GM10248 (cell line): ENCODE results near the gene IFT74.
A peak's percentile ranks its signal among the peaks of the same experiment; 100 is the strongest.

ENCODE experiments used
- CTCF ChIA-PET: fragments of 300-600 bp; sonication (Branson Sonifier 250); formaldehyde crosslinking; extraction: SDS; loops from one replicate; lab custom pipeline; 2021; ENCODE audit warnings: antibody characterized with exemption; lab: Yijun Ruan, JAX
- POLR2A ChIA-PET: fragments of 350-650 bp; sonication (Branson Sonifier 250); formaldehyde crosslinking; extraction: SDS; loops from one replicate; lab custom pipeline; 2020; ENCODE audit warnings: antibody characterized with exemption; lab: Yijun Ruan, JAX
- DNase-seq: peaks from one replicate; pipeline ENCODE4 v3.0.0; 2012; ENCODE audit errors: extremely low spot score
- CTCF ChIP-seq: IDR thresholded peaks from 2 replicates; pipeline ENCODE4 v1.5.1; 2012; ENCODE audit warnings: mild to moderate bottlenecking, low read depth; ENCODE audit errors: extremely low read depth, missing control alignments, control extremely low read depth

IFT74 gene

GRCh38 chr9:26955921-26956859 is at the start of gene IFT74:
TSS of gene IFT74 (plus strand) at chr9:26956412. CDS start at chr9:26961968, 5,556 bp downstream.
- TF ChIP-seq CTCF = no peak
- ChIA-PET CTCF (interaction anchor here (1.0 to 1.5 kb wide), 5 partner anchors 9 to 40 kb away, joined by 3 to 4 read pairs (median 3); partner anchors contain the start of gene PLAA), POLR2A (no interaction called here)
- peak; percentile 97 for DNase-seq

GRCh38 chr9:26913138-26913668 is 43.0 kb upstream of the IFT74 start:
- no peak for TF ChIP-seq CTCF
- ChIA-PET POLR2A (no interaction called here), CTCF (interaction anchor here (0.8 to 2.2 kb wide), 4 partner anchors 12 to 56 kb away, joined by 3 to 6 read pairs (median 4); no protein-coding TSS in a partner anchor)
- DNase-seq = no peak

- ChIA-PET CTCF (interaction anchor here (0.7 to 2.0 kb wide), 2 partner anchors 8 to 31 kb away, joined by 3 to 6 read pairs; no protein-coding TSS in a partner anchor), POLR2A (no interaction called here)
- TF ChIP-seq CTCF = no peak
- DNase-seq = no peak
These were observed 36.5 kb upstream of the IFT74 start for GRCh38 chr9:26919698-26920097.

GRCh38 chr9:26925609-26926008 is 30.6 kb upstream of the IFT74 start:
- POLR2A ChIA-PET = no interaction called here
- DNase-seq = no peak
- TF ChIP-seq CTCF = no peak
- CTCF ChIA-PET = no interaction called here

- CTCF ChIA-PET = interaction anchor here (1.5 to 2.1 kb wide), 4 partner anchors 9 to 13 kb away, joined by 4 to 7 read pairs (median 6); no protein-coding TSS in a partner anchor
- POLR2A ChIA-PET = no interaction called here
- DNase-seq = no peak
- no peak for TF ChIP-seq CTCF
These were observed 27.2 kb upstream of the IFT74 start for GRCh38 chr9:26928902-26929495.

GRCh38 chr9:26935847-26936246 is 20.4 kb upstream of the IFT74 start:
- POLR2A ChIA-PET = no interaction called here
- no peak for TF ChIP-seq CTCF
- CTCF ChIA-PET = interaction anchor here (1.6 kb wide), 1 partner anchor 11 kb away, joined by 7 read pairs; no protein-coding TSS in a partner anchor
- DNase-seq = no peak
